Activated naive CD4-positive, alpha-beta T cell (primary cell): Measurements from ENCODE around the gene PAH.
A peak's percentile ranks its signal among the peaks of the same experiment; 100 is the strongest.

Experiments
- DNase-seq, 4 experiments: peaks; one replicate each; lab custom pipeline; 2025; lab: John Stamatoyannopoulos, UW

PAH gene

GRCh38 chr12:102950107-102950949 is 33.3 kb upstream of the PAH start:
- DNase-seq, result no peak

DNA sequence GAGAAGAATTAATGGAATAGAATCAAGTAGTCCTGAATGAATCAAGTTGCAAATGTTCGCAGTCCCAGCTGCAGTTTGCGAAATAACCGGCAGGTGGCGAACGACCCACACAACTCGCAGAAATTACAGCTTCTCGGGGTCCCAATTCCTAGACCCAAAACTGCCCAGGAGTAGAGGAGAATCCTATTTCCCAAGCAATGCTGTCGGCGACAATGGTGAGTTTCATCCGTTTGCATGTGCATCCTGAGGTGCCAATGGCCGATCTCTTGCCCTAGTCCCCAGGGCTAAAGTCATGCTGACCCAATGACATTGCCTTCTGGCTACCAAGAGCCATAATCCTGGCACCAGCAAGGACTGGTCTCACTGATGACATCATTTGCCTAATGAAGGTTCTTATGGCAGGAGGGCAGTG is 31.9 kb upstream of the PAH start:
- DNase-seq, result peak in 3 of 4 experiments; percentile 9 to 34 (median 12)

- no peak for DNase-seq
These were observed 29.0 kb upstream of the PAH start for GRCh38 chr12:102946042-102946441.

- no peak for DNase-seq
These were observed 22.7 kb upstream of the PAH start for GRCh38 chr12:102939670-102940222.

GRCh38 chr12:102939059-102939458 is 22.0 kb upstream of the PAH start:
- DNase-seq, result no peak

DNA sequence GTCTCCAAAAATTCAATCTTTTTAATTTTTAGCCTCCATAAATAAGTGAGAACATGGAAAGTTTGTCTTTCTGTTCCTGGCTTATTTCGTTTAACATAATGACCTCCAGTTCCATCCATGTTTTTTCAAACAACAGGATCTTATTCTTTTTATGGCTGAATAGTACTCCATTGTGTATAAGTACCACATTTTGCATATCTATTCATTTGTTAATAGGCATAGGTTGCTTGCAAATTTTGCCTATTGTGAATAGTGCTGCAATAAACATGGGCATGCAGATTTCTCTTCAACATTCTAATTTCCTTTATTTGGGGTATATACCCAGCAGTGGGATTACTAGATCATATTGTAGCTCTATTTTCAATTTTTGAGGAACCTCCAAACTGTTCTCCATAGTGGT is 16.1 kb upstream of the PAH start:
- no peak for DNase-seq

GRCh38 chr12:102927220-102927619 is 10.2 kb upstream of the PAH start:
- DNase-seq, result no peak

DNA sequence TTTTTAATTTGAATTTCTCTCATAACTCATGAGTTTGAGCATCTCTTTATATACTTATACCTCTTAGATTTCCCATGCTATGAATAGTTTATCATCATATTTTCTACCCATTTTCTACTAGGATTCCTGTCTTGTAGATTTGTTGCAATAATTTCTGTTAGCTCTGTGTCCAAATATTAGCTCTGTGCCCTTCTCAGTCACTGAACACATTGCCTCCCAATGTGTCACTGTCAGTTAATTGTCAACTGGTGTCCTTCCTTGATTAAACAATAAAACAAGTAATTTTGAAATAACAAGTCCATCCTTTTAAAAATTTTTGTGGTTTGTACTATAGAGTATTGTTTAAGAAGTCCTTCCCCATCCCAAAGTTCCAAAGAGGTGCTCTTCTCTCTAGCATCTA is 4.2 kb upstream of the PAH start:
- no peak for DNase-seq

DNA sequence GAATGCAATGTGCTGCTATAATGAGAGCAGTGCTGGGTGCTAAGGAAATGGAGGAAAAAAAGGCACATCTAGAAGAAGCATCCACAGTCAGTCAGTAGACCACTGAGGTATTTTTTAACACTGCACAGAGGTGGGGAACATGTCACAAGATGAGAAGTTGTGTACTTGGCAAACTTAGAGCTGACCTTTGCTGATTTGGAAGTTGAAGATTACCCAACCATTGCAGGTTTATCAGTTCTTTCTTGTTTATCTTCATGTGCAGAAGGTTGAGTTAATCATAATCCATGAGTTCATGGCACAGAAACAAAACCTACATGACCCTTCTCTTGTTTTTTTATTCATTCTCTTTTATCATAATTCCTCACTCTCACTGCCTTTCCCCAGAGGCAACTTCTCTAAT is 3.2 kb upstream of the PAH start:
- no peak for DNase-seq

GRCh38 chr12:102918840-102919239 is 1.8 kb upstream of the PAH start:
- no peak for DNase-seq

- DNase-seq, result no peak
These were observed 605 bp downstream of the PAH start for GRCh38 chr12:102916252-102917025.

GRCh38 chr12:102913453-102914226 is 3.4 kb downstream of the PAH start:
- no peak for DNase-seq

- no peak for DNase-seq
These were observed 4.8 kb downstream of the PAH start for GRCh38 chr12:102912258-102912657.

- no peak for DNase-seq
These were observed 5.7 kb downstream of the PAH start for GRCh38 chr12:102911320-102911719.

- no peak for DNase-seq
These were observed 6.3 kb downstream of the PAH start for GRCh38 chr12:102910792-102911191.

DNA sequence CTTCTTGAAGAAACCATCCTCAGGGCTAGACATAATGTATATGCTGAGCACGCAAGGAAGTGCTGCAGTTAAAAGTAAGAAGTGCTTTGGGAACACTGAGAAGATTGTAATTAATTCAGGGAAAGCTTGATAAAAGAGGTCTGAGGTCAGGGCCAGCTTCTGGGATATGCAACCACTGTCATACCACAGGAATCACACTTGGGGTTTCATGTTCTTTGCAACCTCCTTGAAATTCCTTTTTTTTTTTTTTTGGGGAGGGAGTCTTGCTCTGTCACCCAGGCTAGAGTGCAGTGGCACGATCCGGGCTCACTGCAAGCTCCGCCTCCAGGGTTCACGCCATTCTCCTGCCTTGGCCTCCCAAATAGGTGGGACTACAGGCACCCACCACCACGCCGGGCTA is 6.9 kb downstream of the PAH start:
- DNase-seq, result no peak

DNA sequence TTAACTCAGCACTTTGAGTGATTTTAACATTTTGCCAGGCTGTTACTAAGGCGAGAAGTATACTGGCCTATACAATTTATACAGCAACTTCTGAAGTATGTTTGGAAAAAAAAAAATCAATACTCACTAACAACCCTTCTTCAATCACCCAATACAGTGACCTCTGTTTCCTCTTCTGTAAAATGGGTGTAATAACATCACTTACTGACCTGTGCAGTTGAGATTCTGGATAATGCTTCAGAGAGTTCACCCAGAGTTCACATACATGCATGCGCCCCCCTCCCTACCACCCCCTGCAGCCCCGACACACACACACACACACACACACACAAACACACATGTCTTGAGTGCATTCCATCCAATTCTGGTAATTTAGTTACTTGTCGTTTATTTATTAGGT is 9.1 kb downstream of the PAH start:
- no peak for DNase-seq

GRCh38 chr12:102905229-102905628 is 11.8 kb downstream of the PAH start:
- DNase-seq, result no peak

DNA sequence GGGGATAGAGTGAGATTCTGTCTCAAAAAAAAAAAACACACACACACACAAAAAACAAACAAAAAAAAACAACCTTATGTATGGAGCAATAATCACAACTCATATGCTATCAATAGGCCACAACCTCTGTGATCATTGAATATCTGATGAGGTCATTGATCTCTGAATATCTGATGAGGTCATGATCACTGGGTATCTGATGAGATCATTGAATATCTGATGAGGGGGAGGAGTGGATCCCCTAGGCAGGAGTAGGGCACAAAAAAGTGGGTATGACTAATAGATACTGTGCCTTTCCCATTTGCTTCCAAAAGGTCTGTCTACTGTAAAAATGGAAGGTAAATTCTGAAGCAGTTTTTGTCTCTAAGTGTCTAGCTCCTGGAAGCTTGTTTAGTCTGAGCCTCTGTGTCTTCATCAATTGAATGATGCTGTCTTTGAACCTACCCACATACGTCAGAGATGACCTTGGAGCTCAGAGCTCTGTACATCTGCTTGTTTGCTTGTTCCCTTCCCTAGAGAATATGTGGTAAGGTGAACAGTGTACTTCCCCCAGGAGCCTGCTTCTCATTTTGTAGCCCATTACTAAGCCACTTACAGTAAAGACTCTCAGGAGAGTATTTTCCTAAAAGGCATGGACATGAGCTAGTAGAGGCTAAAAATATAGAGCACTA is 13.6 kb downstream of the PAH start:
- no peak for DNase-seq

DNA sequence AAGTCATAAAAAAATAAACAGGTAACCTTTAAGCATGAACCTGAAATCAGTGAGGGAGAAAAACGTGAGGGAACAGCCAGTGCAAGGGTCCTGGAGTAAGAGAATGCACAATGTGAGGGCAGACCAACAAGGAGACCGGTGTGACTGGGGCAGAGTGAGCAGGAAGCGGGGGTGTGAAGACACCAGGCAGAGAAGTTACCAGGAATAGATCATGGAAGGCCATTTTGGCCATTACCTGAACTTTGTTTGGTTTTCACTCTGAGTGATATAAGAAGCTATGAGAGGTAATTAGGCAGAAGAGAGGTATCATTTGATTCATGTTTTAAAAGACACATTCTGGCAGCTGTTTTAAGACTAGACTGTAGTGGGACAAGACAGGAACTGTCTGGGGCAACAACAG is 15.0 kb downstream of the PAH start:
- no peak for DNase-seq

DNA sequence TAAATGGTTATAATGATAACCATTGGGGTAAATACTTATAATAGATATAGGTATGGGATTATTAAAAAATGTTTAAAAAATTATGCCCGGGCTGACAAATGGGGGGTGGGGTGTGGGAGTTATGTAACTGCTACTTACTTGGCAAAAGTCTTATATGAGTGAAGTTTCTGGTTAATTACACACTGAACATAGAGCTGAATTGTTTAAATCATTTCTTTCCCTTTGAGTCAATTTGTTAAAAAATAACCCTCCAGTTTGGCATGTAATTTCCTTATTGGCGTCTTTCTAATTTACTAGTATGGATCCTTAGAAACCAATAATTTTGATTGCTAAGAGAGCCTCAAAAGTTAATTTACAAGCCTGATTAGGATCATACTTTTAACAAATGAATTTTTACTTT is 16.7 kb downstream of the PAH start:
- no peak for DNase-seq

GRCh38 chr12:102896067-102896466 is 21.0 kb downstream of the PAH start:
- no peak for DNase-seq
